Right lung (tissue), 5 donors: ENCODE data around the gene ZSWIM3. TPM values are rescaled to one million over a fixed set of nuclear protein-coding genes. Genes with fewer than 3 reads are reported as not detected.

Experiments
- DNase-seq, 2 donors: peaks; one replicate each; pipeline ENCODE4 v3.0.0-alpha.2; 2013
- polyA plus RNA-seq, 5 donors: library from polyadenylated mRNA; unstranded; fragments of 120-200 nt; gene quantifications; one replicate each; pipeline versions ENCODE4 v1.2.1 to v1.2.3, GENCODE V29; 2013; ENCODE audit warnings: inconsistent platforms in 1 of 5, low replicate concordance in 1 of 5; ENCODE audit not compliant: insufficient read length in 5 of 5, insufficient read depth in 1 of 5

ZSWIM3 gene
- polyA plus RNA-seq, 5 donors = 5.0 to 5.9 (median 5.4) TPM

- DNase-seq = no peak
These were observed 69.9 kb downstream of the ZSWIM3 start for GRCh38 chr20:45927071-45927878.

Other genes with a start within 250 kb of the ZSWIM3 start
- not detected for gene WFDC10A, start 227.9 kb upstream of the ZSWIM3 start, polyA plus RNA-seq
- gene WFDC9, start 226.3 kb upstream of the ZSWIM3 start, polyA plus RNA-seq = not detected
- gene WFDC11, start 187.4 kb upstream of the ZSWIM3 start, polyA plus RNA-seq = not detected
- not detected for gene WFDC13, start 155.6 kb upstream of the ZSWIM3 start, polyA plus RNA-seq
- not detected for gene WFDC10B, start 152.6 kb upstream of the ZSWIM3 start, polyA plus RNA-seq
- gene SPINT4, start 135.3 kb upstream of the ZSWIM3 start, polyA plus RNA-seq = not detected
- gene WFDC3, start 65.7 kb upstream of the ZSWIM3 start, polyA plus RNA-seq = 1 to 10 TPM in 2 of 5 donors, under 1 TPM in 3; 0.20 to 1.3 (median 0.71) TPM
- 10 to 100 TPM; 26.4 to 36.0 (median 28.9) TPM for gene DNTTIP1, start 65.7 kb upstream of the ZSWIM3 start, polyA plus RNA-seq
- 100 to 1,000 TPM in 1 of 5 donors, 10 to 100 TPM in 4; 43.4 to 104 (median 68.6) TPM for gene UBE2C, start 45.0 kb upstream of the ZSWIM3 start, polyA plus RNA-seq
- 100 to 1,000 TPM in 1 of 5 donors, 1 to 10 TPM in 2, under 1 TPM in 2; 0.29 to 321 (median 3.0) TPM for gene TNNC2, start 30.3 kb upstream of the ZSWIM3 start, polyA plus RNA-seq
- 10 to 100 TPM; 13.0 to 22.5 (median 17.7) TPM for gene SNX21, start 23.8 kb upstream of the ZSWIM3 start, polyA plus RNA-seq
- gene ACOT8, start 222 bp upstream of the ZSWIM3 start, polyA plus RNA-seq = 10 to 100 TPM; 19.2 to 28.4 (median 22.0) TPM
- gene ZSWIM1, start 23.6 kb downstream of the ZSWIM3 start, polyA plus RNA-seq = 10 to 100 TPM; 12.0 to 15.5 (median 14.3) TPM
- 1 to 10 TPM; 1.3 to 3.6 (median 3.4) TPM for gene SPATA25, start 30.0 kb downstream of the ZSWIM3 start, polyA plus RNA-seq
- 1 to 10 TPM; 3.4 to 5.2 (median 4.2) TPM for gene NEURL2, start 33.6 kb downstream of the ZSWIM3 start, polyA plus RNA-seq
- 10 to 100 TPM; 69.0 to 75.0 (median 72.0) TPM for gene CTSA, start 33.7 kb downstream of the ZSWIM3 start, polyA plus RNA-seq
- gene PLTP, start 54.5 kb downstream of the ZSWIM3 start, polyA plus RNA-seq = 10 to 100 TPM; 36.4 to 72.4 (median 44.1) TPM
- gene PCIF1, start 77.1 kb downstream of the ZSWIM3 start, polyA plus RNA-seq = 10 to 100 TPM; 35.5 to 51.2 (median 44.2) TPM
- 10 to 100 TPM; 15.0 to 21.3 (median 16.9) TPM for gene ZNF335, start 114.6 kb downstream of the ZSWIM3 start, polyA plus RNA-seq
- gene MMP9, start 151.3 kb downstream of the ZSWIM3 start, polyA plus RNA-seq = under 1 TPM; 0.38 to 0.53 (median 0.46) TPM
- gene SLC12A5, start 171.6 kb downstream of the ZSWIM3 start, polyA plus RNA-seq = 1 to 10 TPM; 1.1 to 2.3 (median 1.7) TPM
- gene NCOA5, start 232.3 kb downstream of the ZSWIM3 start, polyA plus RNA-seq = 10 to 100 TPM; 45.0 to 58.9 (median 49.9) TPM